ENCODE results near the gene FHOD3.

DNA sequence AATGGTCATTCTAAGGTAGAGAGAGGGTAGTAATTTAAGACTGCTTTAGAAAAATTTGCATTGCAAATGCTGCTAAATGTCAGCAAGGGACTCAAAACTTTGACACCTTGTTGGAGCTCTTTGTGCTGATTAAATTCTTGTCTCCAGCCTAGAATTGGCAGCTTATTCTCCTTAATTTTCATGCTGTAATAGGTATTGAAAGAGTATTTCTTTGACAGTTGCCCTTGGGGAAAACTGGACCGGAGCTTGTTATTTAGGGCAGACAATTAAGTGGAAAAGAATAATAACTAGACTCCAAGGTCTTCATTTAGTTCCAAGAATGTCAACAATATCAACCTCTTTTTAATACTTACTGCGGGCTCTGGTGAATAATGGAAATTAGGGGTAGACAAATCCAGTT lies 267.3 kb downstream of the FHOD3 start:
- TF ChIP-seq, protein P1, sequence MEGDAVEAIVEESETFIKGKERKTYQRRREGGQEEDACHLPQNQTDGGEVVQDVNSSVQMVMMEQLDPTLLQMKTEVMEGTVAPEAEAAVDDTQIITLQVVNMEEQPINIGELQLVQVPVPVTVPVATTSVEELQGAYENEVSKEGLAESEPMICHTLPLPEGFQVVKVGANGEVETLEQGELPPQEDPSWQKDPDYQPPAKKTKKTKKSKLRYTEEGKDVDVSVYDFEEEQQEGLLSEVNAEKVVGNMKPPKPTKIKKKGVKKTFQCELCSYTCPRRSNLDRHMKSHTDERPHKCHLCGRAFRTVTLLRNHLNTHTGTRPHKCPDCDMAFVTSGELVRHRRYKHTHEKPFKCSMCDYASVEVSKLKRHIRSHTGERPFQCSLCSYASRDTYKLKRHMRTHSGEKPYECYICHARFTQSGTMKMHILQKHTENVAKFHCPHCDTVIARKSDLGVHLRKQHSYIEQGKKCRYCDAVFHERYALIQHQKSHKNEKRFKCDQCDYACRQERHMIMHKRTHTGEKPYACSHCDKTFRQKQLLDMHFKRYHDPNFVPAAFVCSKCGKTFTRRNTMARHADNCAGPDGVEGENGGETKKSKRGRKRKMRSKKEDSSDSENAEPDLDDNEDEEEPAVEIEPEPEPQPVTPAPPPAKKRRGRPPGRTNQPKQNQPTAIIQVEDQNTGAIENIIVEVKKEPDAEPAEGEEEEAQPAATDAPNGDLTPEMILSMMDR (IDR thresholded peaks at IDR 0.05 in 8 of 11, conservative IDR thresholded peaks at IDR 0.05 in 3 of 11): no peak
- no peak for TF ChIP-seq POLR2A (IDR thresholded peaks at IDR 0.05)

Data from spleen (tissue), 7 donors.